HepG2 (cell line): ENCODE results near the gene CCL22. TPM values are rescaled to one million over a fixed set of nuclear protein-coding genes. Genes with fewer than 3 reads are reported as not detected.

Experiments used
- CTCF ChIP-seq: sonication (generic); formaldehyde crosslinking; IDR thresholded peaks from 2 replicates; pipeline ENCODE4 v1.5.0; 2020; ENCODE audit warnings: mild to moderate bottlenecking, missing genetic modification reagents, moderate library complexity
- FOXA3 ChIP-seq: IDR thresholded peaks from 2 replicates; pipeline ENCODE4 v1.6.1; 2016; ENCODE audit warnings: missing genetic modification reagents, missing compliant biosample characterization
- HNF1A ChIP-seq, 2 experiments: sonication (generic) in 1 of 2; formaldehyde crosslinking in 1 of 2; IDR thresholded peaks; 2 replicates each; pipeline versions ENCODE4 v1.4.0 to v1.6.1; 2016 to 2020; ENCODE audit warnings: borderline replicate concordance in 1 of 2, low read depth in 1 of 2, mild to moderate bottlenecking in 1 of 2, missing genetic modification reagents in 1 of 2
- MEF2D ChIP-seq: sonication (generic); formaldehyde crosslinking; IDR thresholded peaks from 2 replicates; pipeline ENCODE4 v1.5.1; 2020; ENCODE audit warnings: mild to moderate bottlenecking, missing genetic modification reagents
- NCOA2 ChIP-seq: sonication (generic); formaldehyde crosslinking; IDR thresholded peaks from 2 replicates; pipeline ENCODE4 v1.8.0; 2022; ENCODE audit warnings: inconsistent platforms
- RARA ChIP-seq: IDR thresholded peaks from 2 replicates; pipeline ENCODE4 v1.6.1; 2016; ENCODE audit warnings: missing genetic modification reagents, missing compliant biosample characterization
- RFXAP ChIP-seq: sonication (generic); formaldehyde crosslinking; IDR thresholded peaks from 2 replicates; pipeline ENCODE4 v1.4.0; 2020; ENCODE audit warnings: missing genetic modification reagents, borderline replicate concordance
- RXRA ChIP-seq: sonication (generic); formaldehyde crosslinking; IDR thresholded peaks from 2 replicates; pipeline ENCODE4 v1.5.1; 2020; ENCODE audit warnings: missing genetic modification reagents
- SAP130 ChIP-seq: IDR thresholded peaks from 2 replicates; pipeline ENCODE4 v1.6.1; 2016; ENCODE audit warnings: low read depth
- SP4 ChIP-seq: sonication (generic); formaldehyde crosslinking; IDR thresholded peaks from 2 replicates; pipeline ENCODE4 v1.8.1; 2023; ENCODE audit warnings: mild to moderate bottlenecking, missing genetic modification reagents
- ZBTB20 ChIP-seq: sonication (generic); formaldehyde crosslinking; IDR thresholded peaks from 2 replicates; pipeline ENCODE4 v1.8.1; 2023; ENCODE audit warnings: missing genetic modification reagents, low read depth, mild to moderate bottlenecking, borderline replicate concordance
- ZNF205 ChIP-seq: IDR thresholded peaks from 2 replicates; pipeline ENCODE4 v1.6.1; 2018; ENCODE audit warnings: missing biosample characterization, missing genetic modification reagents
- ZNF33A ChIP-seq: sonication (generic); formaldehyde crosslinking; IDR thresholded peaks from 2 replicates; pipeline ENCODE4 v1.5.1; 2020; ENCODE audit warnings: missing genetic modification reagents, mild to moderate bottlenecking, moderate library complexity, borderline replicate concordance
- ZNF430 ChIP-seq: sonication (generic); formaldehyde crosslinking; IDR thresholded peaks from 2 replicates; pipeline ENCODE4 v1.9.0; 2021; ENCODE audit warnings: mild to moderate bottlenecking, missing genetic modification reagents
- ZNF446 ChIP-seq: sonication (generic); formaldehyde crosslinking; IDR thresholded peaks from 2 replicates; pipeline ENCODE4 v1.5.0; 2020; ENCODE audit warnings: mild to moderate bottlenecking, missing genetic modification reagents
- ZNF580 ChIP-seq: IDR thresholded peaks from 2 replicates; pipeline ENCODE4 v1.6.1; 2016; ENCODE audit warnings: low read depth, borderline replicate concordance
- ZNF724P ChIP-seq: sonication (generic); formaldehyde crosslinking; IDR thresholded peaks from 2 replicates; pipeline ENCODE4 v1.8.0; 2022; ENCODE audit warnings: missing genetic modification reagents, borderline replicate concordance
- ZSCAN25 ChIP-seq: sonication (generic); formaldehyde crosslinking; IDR thresholded peaks from 2 replicates; pipeline ENCODE4 v1.8.0; 2022; ENCODE audit warnings: mild to moderate bottlenecking, missing genetic modification reagents
- polyA plus RNA-seq, 8 experiments: library from polyadenylated mRNA; depleted of rRNA in 3 of 8; stranded (reverse) in 7 of 8; unstranded in 1 of 8; fragments of >200 nt; fragmentation: Illumina TruSeq in 4 of 8; extraction: Trizol in 4 of 8; gene quantifications; 2 replicates each; pipeline versions ENCODE4 v1.2.1 to v1.2.3, GENCODE V29; 2011 to 2016; ENCODE audit warnings: low read depth in 4 of 8, missing spikeins in 1 of 8, mixed read lengths in 1 of 8; ENCODE audit not compliant: insufficient read depth in 1 of 8
- total RNA-seq, 5 experiments: library from RNA; depleted of rRNA; stranded (reverse); fragments of >200 nt; fragmentation: Illumina TruSeq; extraction: Trizol; gene quantifications; 2 replicates each; pipeline ENCODE4 v1.2.3, GENCODE V29; 2016; ENCODE audit warnings: low read depth in 1 of 5

Gene CCL22
- total and polyA plus RNA-seq, 2 of the 13 experiments (the other 11 are each of a cell fraction or from before 2014, with no cell fraction given): not detected

DNA sequence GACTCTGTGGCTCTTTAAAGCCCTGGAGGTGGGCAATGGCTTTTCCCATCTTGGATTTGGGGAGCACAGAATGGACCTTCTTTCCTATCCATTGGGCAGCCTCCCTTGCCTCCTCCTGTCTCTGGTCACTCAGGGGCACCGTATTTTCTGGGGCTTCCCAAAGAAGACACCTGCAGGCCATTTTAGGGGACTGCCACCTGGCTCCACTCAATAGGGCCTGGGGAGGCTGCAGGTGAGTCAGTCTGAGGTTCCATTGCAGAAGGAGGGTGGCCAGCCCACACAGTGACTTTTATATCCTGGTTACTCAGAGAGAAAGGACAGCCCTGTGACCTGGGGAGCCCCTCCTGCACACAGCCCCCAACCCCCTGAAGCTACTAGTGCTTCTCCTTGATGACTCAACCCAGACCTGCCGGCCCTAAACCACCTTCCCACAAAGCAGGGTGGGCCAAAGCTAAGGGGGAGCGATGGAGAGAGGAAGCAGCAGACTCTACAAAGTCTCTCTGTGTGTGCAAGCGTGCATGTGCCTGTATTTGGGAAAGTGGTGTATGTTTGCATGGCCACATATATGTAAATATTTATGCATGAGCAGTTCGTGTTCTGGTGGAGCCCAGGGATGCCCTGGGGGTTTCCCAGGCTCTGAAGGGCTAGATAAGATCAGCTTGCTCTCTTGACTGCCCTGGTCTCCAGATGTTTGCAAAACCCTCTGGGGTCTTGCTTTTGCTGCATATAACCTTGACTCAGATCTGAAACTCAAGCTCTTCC, 18.7 kb downstream of the CCL22 start (continued):
- TF ChIP-seq ZNF33A (CRISPR knock-in tag): no peak
- TF ChIP-seq ZNF205 (CRISPR knock-in tag): 0 out of 2 replicates have a peak, but pooled peaks have one; percentile 26
- peak; percentile 18; the same call in 1 of the 2 replicates for TF ChIP-seq CTCF (CRISPR knock-in tag)
- TF ChIP-seq NCOA2: peak; percentile 26; the same call in 1 of the 2 replicates
- TF ChIP-seq RXRA (CRISPR knock-in tag): peak; percentile 39; the same call in 1 of the 2 replicates
- no peak for TF ChIP-seq RFXAP (CRISPR knock-in tag)
- TF ChIP-seq FOXA3 (CRISPR knock-in tag): peak; percentile 64
- 0 out of 2 replicates have a peak, but pooled peaks have one; percentile 23 for TF ChIP-seq ZSCAN25 (CRISPR knock-in tag)
- TF ChIP-seq ZNF430: peak; percentile 59; the same call in 1 of the 2 replicates
- TF ChIP-seq ZNF724P (CRISPR knock-in tag): 0 out of 2 replicates have a peak, but pooled peaks have one; percentile 23
- peak; percentile 67 for TF ChIP-seq RARA
- peak; percentile 34; the same call in 1 of the 2 replicates for TF ChIP-seq ZNF580 (CRISPR knock-in tag)
- peak; percentile 8; the same call in 1 of the 2 replicates for TF ChIP-seq SAP130 (CRISPR knock-in tag)
- no peak for TF ChIP-seq HNF1A (IDR thresholded peaks at IDR 0.05; ENCODE audit: low read depth)
- 0 out of 2 replicates have a peak, but pooled peaks have one; percentile 31 for TF ChIP-seq HNF1A (CRISPR knock-in tag; IDR thresholded peaks at IDR 0.05; ENCODE audit: borderline replicate concordance)
- TF ChIP-seq MEF2D (CRISPR knock-in tag): peak; percentile 33; the same call in 1 of the 2 replicates
- TF ChIP-seq ZNF446 (CRISPR knock-in tag): peak; percentile 51; the same call in 1 of the 2 replicates
- peak; percentile 71; the same call in 1 of the 2 replicates for TF ChIP-seq ZBTB20 (CRISPR knock-in tag)
- no peak for TF ChIP-seq SP4 (CRISPR knock-in tag)
- TF ChIP-seq, all 625 proteins: peak for 58
